ENCODE results near the gene KLF3.

The KLF3 gene

GRCh38 chr4:38672074-38672396 lies 8.0 kb downstream of the KLF3 start:
- Histone ChIP-seq H3K9me3 (no peaks in the 10 kb centered on the region), H3K27ac (peak overlapping the region; percentile 87), H3K4me3 (ENCODE audit: low read depth in 1 of 2, low read length in 1 of 2) (no peak overlapping the region), H3K4me1 (ENCODE audit: control insufficient read depth in 1 of 2, insufficient read depth in 1 of 2, low read depth in 1 of 2, low read length in 1 of 2) (peaks cover 84 to 89% of the 10 kb centered on the region in 2 experiments), H3K27me3 (no peaks in the 10 kb centered on the region), H3K36me3 (no peaks in the 10 kb centered on the region)
- TF ChIP-seq CTCF (IDR thresholded peaks at IDR 0.05), result no peak

GRCh38 chr4:38672397-38673129 lies 8.6 kb downstream of the KLF3 start:
- TF ChIP-seq CTCF (IDR thresholded peaks at IDR 0.05), result no peak
- Histone ChIP-seq H3K4me3 (ENCODE audit: low read depth in 1 of 2, low read length in 1 of 2) (no peak overlapping the region), H3K36me3 (no peaks in the 10 kb centered on the region), H3K27me3 (no peaks in the 10 kb centered on the region), H3K4me1 (ENCODE audit: control insufficient read depth in 1 of 2, insufficient read depth in 1 of 2, low read depth in 1 of 2, low read length in 1 of 2) (peaks cover 79 to 84% of the 10 kb centered on the region in 2 experiments), H3K9me3 (no peaks in the 10 kb centered on the region), H3K27ac (peak overlapping the region; percentile 87)

GRCh38 chr4:38673130-38673978 lies 9.4 kb downstream of the KLF3 start:
- peaks cover 71 to 76% of the 10 kb centered on the region in 2 experiments for H3K4me1 ChIP-seq (ENCODE audit: control insufficient read depth in 1 of 2, insufficient read depth in 1 of 2, low read depth in 1 of 2, low read length in 1 of 2)
- no peak overlapping the region for H3K4me3 ChIP-seq (ENCODE audit: low read depth in 1 of 2, low read length in 1 of 2)
- no peaks in the 10 kb centered on the region for H3K9me3 ChIP-seq
- H3K36me3 ChIP-seq, result no peaks in the 10 kb centered on the region
- no peaks in the 10 kb centered on the region for H3K27me3 ChIP-seq
- no peak for TF ChIP-seq CTCF (IDR thresholded peaks at IDR 0.05)
- H3K27ac ChIP-seq, result peak overlapping the region; percentile 87

- H3K9me3 ChIP-seq, result no peaks in the 10 kb centered on the region
- H3K36me3 ChIP-seq, result no peaks in the 10 kb centered on the region
- peaks cover 59 to 65% of the 10 kb centered on the region in 2 experiments for H3K4me1 ChIP-seq (ENCODE audit: control insufficient read depth in 1 of 2, insufficient read depth in 1 of 2, low read depth in 1 of 2, low read length in 1 of 2)
- H3K27ac ChIP-seq, result peak overlapping the region; percentile 87
- TF ChIP-seq CTCF (IDR thresholded peaks at IDR 0.05), result no peak
- peak overlapping the region; percentile 35 to 40 for H3K4me3 ChIP-seq (ENCODE audit: low read depth in 1 of 2, low read length in 1 of 2)
- H3K27me3 ChIP-seq, result no peaks in the 10 kb centered on the region
Observed at GRCh38 chr4:38674258-38675144, 10.5 kb downstream of the KLF3 start.
